Measurements from ENCODE around the gene LCLAT1. TPM values are rescaled to one million over a fixed set of nuclear protein-coding genes. Genes with fewer than 3 reads are reported as not detected.

The LCLAT1 gene
- total and polyA plus RNA-seq, 4 donors = 2.4 to 14.6 (median 10.7) TPM

GRCh38 chr2:30645745-30646119 lies 198.7 kb downstream of the LCLAT1 start (continued):
- TF ChIP-seq GABPA (IDR thresholded peaks at IDR 0.05 in 1 of 2, conservative IDR thresholded peaks at IDR 0.05 in 1 of 2) (no peak), MAX (IDR thresholded peaks at IDR 0.05) (no peak)

- Histone ChIP-seq H3K27me3 (ENCODE audit: control insufficient read depth in 4 of 4, insufficient read depth in 4 of 4, low read length in 3 of 4) (no peaks in the 10 kb centered on the region), H3K27ac (ENCODE audit: low read depth in 1 of 2, low read length in 2 of 2) (no peak overlapping the region), H3K36me3 (ENCODE audit: control insufficient read depth in 4 of 4, insufficient read depth in 3 of 4, low read depth in 1 of 4, low read length in 3 of 4) (no peaks in the 10 kb centered on the region), H3K9ac (ENCODE audit: low read depth in 1 of 2, low read length in 2 of 2) (no peak overlapping the region), H3K9me3 (ENCODE audit: control insufficient read depth in 4 of 4, low read length in 3 of 4) (no peaks in the 10 kb centered on the region), H3K4me1 (ENCODE audit: control insufficient read depth in 4 of 4, insufficient read depth in 4 of 4, low read length in 3 of 4) (no peaks in the 10 kb centered on the region), H3K4me3 (ENCODE audit: low read depth in 1 of 3, low read length in 3 of 3) (no peak overlapping the region)
- WGBS = 89% methylated on average over 11 of the region's 11 CpGs
- no peak for DNase-seq (ENCODE audit: low spot score)
- TF ChIP-seq REST (IDR thresholded peaks at IDR 0.05) (no peak), JUND (IDR thresholded peaks at IDR 0.05) (no peak), TAF1 (conservative IDR thresholded peaks at IDR 0.05) (no peak), EGR1 (IDR thresholded peaks at IDR 0.05; ENCODE audit: low read depth in 2 of 2) (no peak), ATF3 (IDR thresholded peaks at IDR 0.05) (no peak)
These were observed 200.9 kb downstream of the LCLAT1 start for GRCh38 chr2:30647752-30648457.

GRCh38 chr2:30649278-30649677 lies 202.2 kb downstream of the LCLAT1 start:
- H3K27me3 ChIP-seq (ENCODE audit: control insufficient read depth in 4 of 4, insufficient read depth in 4 of 4, low read length in 3 of 4) = no peaks in the 10 kb centered on the region
- DNase-seq (ENCODE audit: low spot score) = no peak
- no peak overlapping the region for H3K9ac ChIP-seq (ENCODE audit: low read depth in 1 of 2, low read length in 2 of 2)
- H3K27ac ChIP-seq (ENCODE audit: low read depth in 1 of 2, low read length in 2 of 2) = no peak overlapping the region
- no peaks in the 10 kb centered on the region for H3K36me3 ChIP-seq (ENCODE audit: control insufficient read depth in 4 of 4, insufficient read depth in 3 of 4, low read depth in 1 of 4, low read length in 3 of 4)
- H3K4me1 ChIP-seq (ENCODE audit: control insufficient read depth in 4 of 4, insufficient read depth in 4 of 4, low read length in 3 of 4) = no peaks in the 10 kb centered on the region
- no peak overlapping the region for H3K4me3 ChIP-seq (ENCODE audit: low read depth in 1 of 3, low read length in 3 of 3)
- WGBS = 47% methylated on average over 4 of the region's 4 CpGs
- H3K9me3 ChIP-seq (ENCODE audit: control insufficient read depth in 4 of 4, low read length in 3 of 4) = no peaks in the 10 kb centered on the region
- TF ChIP-seq TAF1 (conservative IDR thresholded peaks at IDR 0.05) (no peak), HNF4A (conservative IDR thresholded peaks at IDR 0.05) (no peak), HNF4G (IDR thresholded peaks at IDR 0.05) (no peak), NR2F2 (IDR thresholded peaks at IDR 0.05) (no peak), CTCF (IDR thresholded peaks at IDR 0.05; ENCODE audit: low read depth, low read length, missing input control) (no peak), REST (IDR thresholded peaks at IDR 0.05) (no peak), EGR1 (IDR thresholded peaks at IDR 0.05; ENCODE audit: low read depth in 2 of 2) (no peak), ZBTB33 (IDR thresholded peaks at IDR 0.05) (no peak), SP1 (IDR thresholded peaks at IDR 0.05) (no peak), RXRA (IDR thresholded peaks at IDR 0.05) (no peak), MAX (IDR thresholded peaks at IDR 0.05) (no peak), GABPA (IDR thresholded peaks at IDR 0.05 in 1 of 2, conservative IDR thresholded peaks at IDR 0.05 in 1 of 2) (no peak), JUND (IDR thresholded peaks at IDR 0.05) (no peak), FOXA2 (IDR thresholded peaks at IDR 0.05) (no peak), YY1 (IDR thresholded peaks at IDR 0.05) (no peak), ATF3 (IDR thresholded peaks at IDR 0.05) (no peak), FOXA1 (IDR thresholded peaks at IDR 0.05) (no peak)
